Measurements from ENCODE around the gene CACNB3. TPM values are rescaled to one million over a fixed set of nuclear protein-coding genes. Genes with fewer than 3 reads are reported as not detected.

The CACNB3 gene
- total and polyA plus RNA-seq, 2 donors (not counting 1 experiment from before 2014, with no cell fraction given): 1.6 to 4.0 TPM

- 95% methylated on average over 13 of the region's 15 CpGs for WGBS (ENCODE audit: insufficient coverage)
- Mint-ChIP-seq H3K4me1 (no peaks in the 10 kb centered on the region), H3K27ac (no peak overlapping the region), H3K4me3 (no peak overlapping the region), H3K27me3 (no peaks in the 10 kb centered on the region), H3K9me3 (ENCODE audit: insufficient read depth) (no peaks in the 10 kb centered on the region)
- DNase-seq (no peak), ATAC-seq (ENCODE audit: low read depth) (no peak)
- no peaks in the 10 kb centered on the region for H3K9me3 ChIP-seq (ENCODE audit: control extremely low read depth in 1 of 3, control insufficient read depth in 2 of 3, insufficient read depth in 1 of 3, low read length in 2 of 3)
- no peak for TF ChIP-seq CTCF (IDR thresholded peaks at IDR 0.05)
- no peaks in the 10 kb centered on the region for H3K4me1 ChIP-seq (ENCODE audit: control insufficient read depth in 2 of 2, insufficient read depth in 2 of 2, low read length in 2 of 2)
- no peaks in the 10 kb centered on the region for H3K27me3 ChIP-seq (replicated peaks in 1 of 4; ENCODE audit: control extremely low read depth in 1 of 4, control insufficient read depth in 3 of 4, insufficient read depth in 4 of 4, low read length in 3 of 4)
- H3K9ac ChIP-seq (ENCODE audit: low read length): no peak overlapping the region
- H4K20me1 ChIP-seq (ENCODE audit: control insufficient read depth, insufficient read depth, low read length, poor library complexity, severe bottlenecking): peaks cover 22% of the 10 kb centered on the region
- intact Hi-C loops (cut with micrococcal nuclease): no loop called here
- H3K4me2 ChIP-seq (replicated peaks; ENCODE audit: low read depth, low read length, poor library complexity, severe bottlenecking): no peak overlapping the region
- H2AFZ ChIP-seq (ENCODE audit: insufficient read depth, low read depth, low read length, poor library complexity, severe bottlenecking): no peak overlapping the region
- ChIA-PET POLR2A (no interaction called here), CTCF (interaction anchor here (1.0 kb wide), 1 partner anchor 12 kb away, joined by 4 read pairs; no protein-coding TSS in a partner anchor)
- H3K27ac ChIP-seq (ENCODE audit: low read length in 2 of 2): no peak overlapping the region
- no peak overlapping the region for H3K4me3 ChIP-seq (ENCODE audit: control extremely low read depth in 1 of 5, extremely low read depth in 1 of 5, insufficient read depth in 1 of 5, low read depth in 2 of 5, low read length in 4 of 5)
- peaks cover 3 to 30% of the 10 kb centered on the region in 2 experiments for H3K36me3 ChIP-seq (replicated peaks in 1 of 2; ENCODE audit: control extremely low read depth in 1 of 2, control insufficient read depth in 1 of 2, extremely low read depth in 1 of 2, insufficient read depth in 2 of 2, low read length in 1 of 2)
- no peaks in the 10 kb centered on the region for H3K79me2 ChIP-seq (ENCODE audit: control insufficient read depth, insufficient read depth, low read length)
Measured at GRCh38 chr12:48826209-48826855, 8.0 kb downstream of the CACNB3 start.

- Histone ChIP-seq H3K9ac (ENCODE audit: low read length) (no peak overlapping the region), H2AFZ (ENCODE audit: insufficient read depth, low read depth, low read length, poor library complexity, severe bottlenecking) (no peak overlapping the region), H4K20me1 (ENCODE audit: control insufficient read depth, insufficient read depth, low read length, poor library complexity, severe bottlenecking) (peaks cover 25% of the 10 kb centered on the region), H3K27ac (ENCODE audit: low read length in 2 of 2) (no peak overlapping the region), H3K4me2 (replicated peaks; ENCODE audit: low read depth, low read length, poor library complexity, severe bottlenecking) (no peak overlapping the region), H3K4me1 (ENCODE audit: control insufficient read depth in 2 of 2, insufficient read depth in 2 of 2, low read length in 2 of 2) (no peaks in the 10 kb centered on the region), H3K4me3 (ENCODE audit: control extremely low read depth in 1 of 5, extremely low read depth in 1 of 5, insufficient read depth in 1 of 5, low read depth in 2 of 5, low read length in 4 of 5) (no peak overlapping the region), H3K27me3 (replicated peaks in 1 of 4; ENCODE audit: control extremely low read depth in 1 of 4, control insufficient read depth in 3 of 4, insufficient read depth in 4 of 4, low read length in 3 of 4) (no peaks in the 10 kb centered on the region), H3K36me3 (replicated peaks in 1 of 2; ENCODE audit: control extremely low read depth in 1 of 2, control insufficient read depth in 1 of 2, extremely low read depth in 1 of 2, insufficient read depth in 2 of 2, low read length in 1 of 2) (peaks cover 3 to 37% of the 10 kb centered on the region in 2 experiments), H3K9me3 (ENCODE audit: control extremely low read depth in 1 of 3, control insufficient read depth in 2 of 3, insufficient read depth in 1 of 3, low read length in 2 of 3) (no peaks in the 10 kb centered on the region), H3K79me2 (ENCODE audit: control insufficient read depth, insufficient read depth, low read length) (no peaks in the 10 kb centered on the region)
- Mint-ChIP-seq H3K27me3 (no peaks in the 10 kb centered on the region), H3K4me1 (no peaks in the 10 kb centered on the region), H3K4me3 (no peak overlapping the region), H3K27ac (no peak overlapping the region), H3K9me3 (ENCODE audit: insufficient read depth) (no peaks in the 10 kb centered on the region)
- intact Hi-C loops (cut with micrococcal nuclease): no loop called here
- DNase-seq (no peak), ATAC-seq (ENCODE audit: low read depth) (no peak)
- ChIA-PET POLR2A (no interaction called here), CTCF (interaction anchor here (1.0 to 1.1 kb wide), 5 partner anchors 13 to 97 kb away, joined by 3 to 4 read pairs (median 3); no protein-coding TSS in a partner anchor)
- TF ChIP-seq CTCF (IDR thresholded peaks at IDR 0.05): no peak
- TF ChIP-seq EZH2 (IDR thresholded peaks at IDR 0.05; ENCODE audit: borderline replicate concordance, insufficient read depth, low read depth, low read length, poor library complexity, severe bottlenecking): no peak
- 96% methylated on average over 4 of the region's 8 CpGs for WGBS (ENCODE audit: insufficient coverage)
Measured at GRCh38 chr12:48827026-48827425, 8.7 kb downstream of the CACNB3 start.
